Embryonic facial prominence (tissue), 1 donor: ENCODE results near the gene C1GALT1C1L.
"Not testable (repeated sequence)": the region's sequence is repeated elsewhere in the genome, so short reads cannot be mapped to it uniquely, and the experiment has no call there.

Experiments
- DNase-seq: peaks from one replicate; pipeline ENCODE4 v3.0.0-alpha.2; 2016; ENCODE audit errors: extremely low spot score

The C1GALT1C1L gene

DNA sequence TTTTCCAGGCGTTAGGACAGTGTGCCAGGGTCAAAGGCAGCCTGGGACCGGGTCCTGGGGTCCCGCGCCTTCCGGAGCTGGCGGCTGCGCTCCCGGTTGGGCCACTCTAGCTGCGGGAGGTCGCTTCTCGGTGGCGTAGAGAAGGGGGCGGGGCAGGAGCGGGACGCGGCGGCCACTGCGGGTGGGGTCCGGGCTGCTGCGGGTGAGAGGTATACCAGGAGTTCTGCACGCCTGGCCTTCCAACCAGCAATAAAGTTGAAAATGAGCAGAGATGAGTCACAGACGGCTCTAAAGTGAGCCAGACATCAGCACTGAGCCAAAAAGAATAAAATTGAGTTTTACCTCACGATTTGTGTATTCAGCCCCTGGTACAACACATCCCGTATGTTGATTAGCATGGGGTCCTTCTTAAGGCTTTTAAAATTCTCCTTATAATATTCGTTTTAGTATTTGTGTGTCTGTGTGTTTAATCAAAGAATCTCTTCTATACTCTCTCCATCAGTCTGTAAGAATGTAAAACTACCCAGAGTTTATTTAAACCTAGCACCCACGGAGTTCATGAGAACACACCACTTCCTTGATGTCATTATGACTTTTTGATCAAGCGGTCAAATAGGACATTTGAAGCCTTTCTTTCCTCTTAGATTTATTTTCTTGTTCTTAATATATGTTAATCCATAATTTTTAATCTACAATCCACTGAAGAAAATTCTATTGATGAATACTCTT lies at the start of gene C1GALT1C1L:
TSS of gene C1GALT1C1L (minus strand) at position 108 of the 729 bp plus-strand sequence. CDS start at position 1, 107 bp downstream.
- no peak for DNase-seq

DNA sequence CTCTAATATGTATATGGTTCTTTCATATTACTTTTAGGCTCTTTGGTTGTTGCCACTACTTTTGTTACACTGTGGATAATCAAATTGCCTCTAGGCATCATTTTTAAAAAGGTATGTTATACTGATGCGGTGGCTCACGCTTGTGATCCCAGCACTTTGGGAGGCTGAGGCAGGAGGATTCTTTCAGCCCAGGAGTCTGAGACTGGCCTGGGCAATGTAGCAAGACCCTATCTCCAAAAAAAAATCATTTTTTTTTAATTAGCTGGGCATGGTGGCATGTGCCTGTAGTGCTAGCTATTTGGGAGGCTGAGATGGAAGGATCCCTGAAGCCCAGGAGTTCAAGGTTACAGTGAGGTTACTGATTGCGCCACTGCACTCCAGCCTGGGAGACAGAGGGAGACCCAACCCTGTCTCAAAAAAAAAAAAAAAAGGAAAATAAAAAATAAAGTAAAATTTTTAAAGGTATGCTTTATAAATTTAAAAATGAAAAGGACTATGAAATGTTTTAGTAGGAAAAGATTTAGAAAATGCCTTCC lies 49.5 kb upstream of the C1GALT1C1L start:
- DNase-seq, result no peak

DNA sequence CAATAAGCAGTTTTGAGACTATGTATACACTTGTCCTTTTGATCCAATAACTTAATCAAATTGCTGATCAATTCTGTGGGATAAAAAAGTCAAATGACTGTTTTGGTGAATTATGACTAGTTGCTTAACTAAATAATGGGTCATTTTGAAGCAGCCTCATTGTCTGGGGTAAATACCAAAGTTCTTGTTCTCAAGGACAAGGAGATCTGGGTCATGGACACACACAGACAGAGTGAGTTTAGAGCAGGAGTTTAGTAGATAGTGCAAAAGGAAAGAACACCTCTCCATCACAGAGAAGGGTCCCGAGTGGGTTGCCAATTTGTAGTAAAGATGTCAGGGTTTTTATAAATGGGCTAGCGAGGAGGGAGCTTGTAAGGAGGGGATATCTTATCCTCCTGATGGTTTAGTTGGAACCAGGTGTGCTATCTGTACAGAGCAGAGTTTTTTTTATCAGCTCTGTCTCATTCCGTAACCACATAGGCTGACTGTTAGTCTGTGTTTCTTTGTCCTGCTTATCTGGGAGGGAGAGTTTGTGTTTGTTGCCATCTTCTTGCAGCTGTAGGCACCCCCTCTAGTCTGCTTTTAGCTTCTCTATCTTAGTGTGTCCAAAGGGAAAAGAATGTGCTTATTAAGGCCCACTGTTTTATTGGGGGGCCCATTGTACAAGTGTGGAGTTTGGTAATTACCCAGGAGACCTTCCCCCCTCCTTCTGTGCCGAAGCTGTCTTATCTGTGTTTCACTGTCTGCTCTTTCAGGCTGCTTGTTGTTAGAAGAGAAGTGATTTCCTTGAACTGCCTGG lies 48.7 kb upstream of the C1GALT1C1L start:
- no peak for DNase-seq

DNA sequence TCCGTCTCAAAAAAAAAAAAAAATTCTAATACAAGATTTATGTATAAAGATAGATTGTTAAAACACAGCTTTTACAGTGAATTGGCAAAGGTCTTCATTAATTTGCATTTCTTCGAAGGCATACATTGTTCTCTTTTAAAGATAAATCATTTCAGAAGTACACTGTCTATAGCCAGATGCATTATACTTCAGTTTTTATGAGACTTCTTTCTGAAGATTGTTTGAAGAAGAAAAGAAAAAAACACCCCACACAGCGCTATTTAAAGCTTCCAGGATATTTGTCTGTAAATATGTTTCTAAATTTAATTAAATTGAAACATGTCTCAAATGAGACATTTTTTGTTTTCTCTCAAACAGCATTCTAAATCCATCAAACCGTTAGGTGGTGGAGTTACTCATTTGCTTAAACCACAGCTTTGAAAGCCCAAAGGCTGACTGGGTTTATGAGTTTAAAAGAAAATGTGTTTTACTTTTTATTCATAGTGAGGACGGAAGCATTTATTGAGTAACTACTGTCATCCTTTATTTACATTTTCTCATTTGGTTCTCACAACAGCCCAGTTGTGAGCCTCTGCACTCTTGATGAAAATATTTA lies 42.4 kb upstream of the C1GALT1C1L start:
- no peak for DNase-seq

DNA sequence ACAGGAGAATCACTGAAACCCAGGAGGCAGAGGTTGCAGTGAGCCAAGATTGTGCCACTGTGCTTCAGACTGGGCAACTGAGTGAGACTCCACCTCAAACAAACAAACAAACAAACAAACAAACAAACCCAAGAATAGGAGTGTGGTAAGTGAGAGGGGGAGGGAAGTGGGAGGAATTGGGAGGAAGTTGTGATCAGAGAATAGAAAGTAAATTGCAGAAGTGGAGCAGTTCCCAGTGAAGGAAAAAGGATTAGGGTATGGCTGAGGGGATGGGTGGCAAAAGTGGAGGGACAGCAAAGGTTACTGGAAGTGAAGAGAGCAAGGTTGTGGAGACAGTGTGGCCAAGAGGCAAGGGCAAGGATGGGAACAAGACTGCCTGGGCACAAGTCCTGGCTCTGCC lies 41.1 kb upstream of the C1GALT1C1L start:
- no peak for DNase-seq

DNA sequence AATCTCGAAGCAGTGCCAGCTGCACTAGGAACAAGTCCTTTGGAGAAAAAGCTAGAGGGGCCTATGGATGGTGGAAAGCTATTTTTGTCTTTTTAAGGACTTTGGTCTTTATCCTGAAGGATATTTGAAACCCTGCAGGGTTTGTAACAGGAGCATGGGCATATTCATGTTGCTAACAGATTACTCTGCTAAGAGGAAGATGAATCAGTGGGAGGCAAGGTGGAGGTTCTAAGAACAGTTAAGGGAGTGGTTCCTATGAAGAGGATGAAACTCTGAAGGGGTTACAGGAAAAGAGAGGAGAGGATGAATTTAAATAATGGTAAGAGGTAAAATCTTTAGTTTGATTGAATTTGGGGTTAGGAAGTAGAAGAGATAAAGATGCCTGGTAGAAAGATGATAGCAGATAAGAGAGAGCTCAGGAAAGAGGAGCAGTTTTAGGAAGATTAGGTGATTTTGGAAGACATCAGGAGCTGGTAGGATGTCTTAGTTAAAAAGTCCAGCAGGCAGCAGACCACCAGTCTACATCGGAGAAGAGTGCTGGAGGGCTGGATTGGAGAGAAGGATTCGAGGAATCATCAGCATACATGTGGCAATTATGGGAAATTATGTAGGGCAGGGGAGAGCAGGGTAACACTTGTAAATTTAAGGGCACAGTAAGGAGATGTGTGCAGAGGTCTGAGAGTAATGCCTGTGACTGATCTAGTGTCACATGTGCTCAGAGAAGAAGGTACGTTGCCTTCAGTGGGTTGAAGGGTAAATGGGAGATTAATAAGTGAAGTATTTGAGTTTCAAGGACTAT lies 39.3 kb upstream of the C1GALT1C1L start:
- no peak for DNase-seq

DNA sequence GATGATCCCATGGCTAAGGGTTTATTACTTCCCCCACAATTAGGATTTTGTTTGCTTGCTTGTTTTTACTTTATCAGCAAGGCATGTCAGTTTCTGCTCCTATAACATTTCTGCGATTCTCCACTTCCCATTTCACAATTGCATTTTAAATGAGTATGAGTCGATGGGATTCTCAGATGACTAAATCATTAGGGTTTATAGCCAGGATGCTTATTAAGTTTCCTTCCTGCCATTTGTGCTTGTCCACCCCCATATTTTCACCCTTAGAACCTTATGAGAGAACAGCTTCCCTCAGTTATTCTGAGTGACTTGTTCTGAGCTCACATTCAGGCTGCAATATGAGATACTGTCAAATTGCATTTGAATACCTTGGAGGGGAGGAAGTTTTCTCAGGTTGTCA lies 37.9 kb upstream of the C1GALT1C1L start:
- no peak for DNase-seq

DNA sequence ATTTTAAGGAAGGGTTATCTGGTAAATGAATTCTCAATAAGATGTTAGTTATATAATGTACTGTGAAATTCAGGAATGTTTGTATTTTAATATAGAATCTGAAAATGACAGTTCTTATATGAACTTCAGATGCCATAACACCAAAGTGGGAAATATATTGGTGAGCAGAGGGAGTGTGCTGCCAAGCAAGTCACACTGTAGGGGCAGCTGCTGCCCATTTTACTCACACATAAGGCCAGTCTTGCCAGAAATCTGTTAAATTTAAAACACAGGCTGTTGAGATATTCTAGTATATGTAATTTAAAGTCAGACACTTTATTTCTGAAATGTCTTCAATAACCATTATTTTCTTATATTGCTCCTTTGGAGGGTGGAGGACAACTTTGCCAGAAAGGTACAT lies 34.6 kb upstream of the C1GALT1C1L start:
- DNase-seq, result no peak

DNA sequence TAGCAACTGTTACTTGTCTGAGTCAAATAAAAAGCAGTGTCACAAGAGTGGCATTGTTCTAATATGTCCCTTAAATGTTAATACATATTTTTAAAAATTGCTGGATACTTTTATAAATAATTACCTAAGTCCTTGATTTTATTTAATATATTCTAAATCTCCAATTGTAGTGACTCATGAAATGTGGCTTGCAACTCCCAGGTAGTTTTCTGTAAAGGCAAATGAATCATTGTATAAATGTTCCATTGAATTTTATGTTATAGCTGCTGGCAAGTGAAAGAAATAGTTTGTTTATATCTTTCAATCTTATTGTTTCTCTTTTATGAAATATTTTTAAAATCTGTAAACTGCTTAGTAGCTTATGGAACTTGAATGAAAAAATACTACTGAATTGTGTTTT lies 32.7 kb upstream of the C1GALT1C1L start:
- no peak for DNase-seq

DNA sequence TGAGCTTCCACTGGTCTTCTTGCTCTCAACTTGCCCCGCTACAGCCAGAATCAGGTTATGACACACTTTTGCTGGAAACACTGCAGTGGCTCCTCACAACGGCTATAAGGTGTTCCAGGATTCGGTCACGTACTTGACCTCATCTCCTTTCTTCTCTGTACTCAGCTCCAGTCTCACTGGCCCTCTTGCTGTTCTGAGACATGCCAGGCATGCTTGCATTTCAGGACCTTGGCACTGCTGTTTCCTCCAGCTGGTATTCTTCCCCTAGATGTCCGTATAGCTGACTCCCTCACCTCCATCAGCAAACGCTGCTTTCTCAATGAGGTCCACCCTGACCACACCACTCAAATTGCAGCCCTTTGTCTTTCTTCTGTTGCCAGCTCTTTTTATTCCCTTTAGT lies 31.9 kb upstream of the C1GALT1C1L start:
- no peak for DNase-seq

DNA sequence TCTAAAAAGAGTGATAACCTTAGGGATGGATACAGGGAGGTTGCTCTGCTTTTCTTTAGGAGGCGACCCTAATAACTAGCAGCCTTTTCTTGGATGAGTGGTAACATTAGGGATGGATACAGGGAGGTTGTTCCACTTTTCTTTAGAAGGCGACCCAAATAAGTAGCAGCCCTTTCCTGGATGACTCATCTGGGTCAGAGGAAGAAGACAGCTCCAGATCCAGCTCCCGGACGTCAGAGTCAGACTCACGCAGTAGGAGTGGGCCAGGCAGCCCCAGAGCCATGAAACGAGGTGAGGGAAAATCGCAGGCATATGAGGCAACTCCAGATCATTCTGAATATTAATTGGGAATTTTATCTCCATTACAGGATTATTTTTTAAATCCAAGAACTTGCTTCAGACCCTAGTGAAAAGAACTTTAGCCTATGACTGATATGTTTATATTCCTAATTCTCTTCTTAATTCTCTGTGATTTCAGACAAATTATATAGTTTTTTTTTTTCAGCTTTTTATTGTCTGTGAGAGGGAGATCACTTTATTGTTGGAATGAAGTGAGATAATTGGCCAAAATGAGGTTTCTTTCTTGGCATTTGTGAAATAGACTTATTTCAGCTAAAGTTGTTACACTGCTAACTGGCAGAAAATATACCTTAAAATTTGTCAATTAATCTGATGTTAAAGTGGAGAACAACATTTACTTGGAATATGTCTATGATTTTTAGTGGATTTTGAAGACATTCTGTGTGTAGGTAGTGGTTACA lies 31.2 kb upstream of the C1GALT1C1L start:
- no peak for DNase-seq

DNA sequence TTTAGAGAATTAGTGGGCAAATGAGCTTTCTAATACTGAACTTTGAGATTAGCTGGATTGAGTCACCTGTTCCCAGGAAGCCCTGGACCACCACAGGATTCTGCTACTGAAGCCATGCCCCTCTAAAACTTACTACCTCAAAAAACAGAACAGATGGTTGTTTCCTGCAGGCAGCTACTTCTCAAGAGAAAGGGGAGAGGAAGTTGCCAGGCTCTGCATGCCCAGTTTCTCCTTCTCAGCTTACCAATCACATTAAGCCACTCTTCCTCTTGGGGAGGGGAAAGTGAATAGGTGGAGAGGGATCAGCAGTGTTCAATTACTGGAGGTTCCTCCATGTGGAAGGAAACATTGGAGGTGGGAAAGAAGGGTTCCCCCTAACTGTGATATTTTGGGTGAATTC lies 24.9 kb upstream of the C1GALT1C1L start:
- DNase-seq, result no peak

DNA sequence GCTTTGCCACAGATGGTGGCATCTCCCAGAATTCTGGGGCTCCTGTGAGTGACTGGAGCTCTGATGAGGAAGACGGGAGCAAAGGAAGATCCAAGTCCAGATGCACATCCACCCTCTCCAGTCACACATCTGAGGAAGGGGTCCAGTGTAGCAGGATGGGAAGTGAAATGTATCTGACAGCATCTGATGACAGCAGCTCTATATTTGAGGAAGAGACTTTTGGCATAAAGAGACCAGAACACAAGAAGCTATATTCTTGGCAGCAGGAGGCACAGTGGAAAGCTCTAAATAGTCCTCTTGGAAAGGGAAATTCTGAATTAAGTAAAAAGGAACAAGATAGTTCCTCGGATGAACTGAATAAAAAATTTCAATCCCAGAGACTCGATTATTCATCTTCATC lies 23.5 kb upstream of the C1GALT1C1L start:
- DNase-seq, result no peak

DNA sequence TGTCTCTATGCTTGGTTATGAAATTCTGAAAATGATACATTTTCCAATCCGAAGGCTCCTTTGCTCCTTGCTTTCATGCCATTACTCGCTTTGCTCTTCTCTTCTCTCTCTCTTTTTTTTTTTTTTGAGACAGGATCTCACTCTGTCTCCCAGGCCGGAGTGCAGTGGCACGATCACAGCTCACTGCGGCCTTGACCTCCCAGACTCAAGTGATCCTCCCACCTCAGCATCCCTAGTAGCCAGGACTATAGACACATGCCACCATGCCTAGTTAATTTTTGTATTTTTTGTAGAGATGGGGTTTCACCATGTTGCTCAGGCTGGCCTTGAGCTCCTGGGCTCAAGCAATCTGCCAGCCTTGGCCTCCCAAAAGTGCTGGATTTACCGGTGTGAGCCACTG lies 21.9 kb upstream of the C1GALT1C1L start:
- not testable (repeated sequence) for DNase-seq

DNA sequence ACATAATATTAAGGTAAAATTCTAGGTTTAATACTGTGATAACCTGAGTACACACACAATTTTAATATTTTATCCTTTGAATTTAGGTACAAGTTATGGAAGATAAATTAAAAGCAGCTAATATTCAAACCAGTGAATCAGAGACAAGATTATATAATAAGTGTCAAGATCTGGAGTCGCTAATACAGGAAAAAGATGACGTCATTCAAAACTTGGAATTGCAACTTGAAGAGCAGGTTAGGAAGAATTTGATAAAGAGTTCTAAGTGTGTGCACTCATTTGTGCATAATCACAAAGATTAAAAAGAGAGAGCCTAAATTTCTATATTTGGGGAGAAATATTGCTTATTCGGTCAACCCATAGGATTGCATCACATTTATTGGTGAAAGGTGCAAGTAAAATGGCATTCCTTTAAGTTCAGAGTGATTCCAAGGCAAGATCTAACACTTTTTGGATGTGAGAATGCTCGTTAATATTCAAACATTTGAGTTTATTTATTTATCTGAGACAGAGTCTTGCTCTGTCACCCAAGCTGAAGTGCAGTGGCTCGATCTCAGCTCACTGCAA lies 16.3 kb upstream of the C1GALT1C1L start:
- DNase-seq, result no peak

DNA sequence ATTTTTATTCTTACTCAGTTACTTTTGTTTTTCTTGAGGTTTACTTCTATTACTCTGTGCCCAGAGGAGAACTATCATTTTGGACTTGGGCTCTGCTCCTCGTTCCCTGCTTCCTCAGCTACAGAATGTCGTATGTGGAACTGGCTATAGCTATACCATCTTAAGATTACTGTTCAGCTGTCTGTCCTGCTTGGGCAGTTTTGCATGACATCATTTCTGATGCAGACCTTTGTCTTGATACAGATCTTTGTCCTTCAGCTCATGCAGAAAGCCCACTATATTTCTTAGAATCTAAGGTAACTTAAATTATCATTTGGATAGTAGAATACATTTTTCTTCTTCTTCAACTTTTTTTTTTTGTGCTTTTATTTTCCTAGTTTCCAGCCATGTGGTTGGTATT lies 13.8 kb upstream of the C1GALT1C1L start:
- DNase-seq, result no peak

DNA sequence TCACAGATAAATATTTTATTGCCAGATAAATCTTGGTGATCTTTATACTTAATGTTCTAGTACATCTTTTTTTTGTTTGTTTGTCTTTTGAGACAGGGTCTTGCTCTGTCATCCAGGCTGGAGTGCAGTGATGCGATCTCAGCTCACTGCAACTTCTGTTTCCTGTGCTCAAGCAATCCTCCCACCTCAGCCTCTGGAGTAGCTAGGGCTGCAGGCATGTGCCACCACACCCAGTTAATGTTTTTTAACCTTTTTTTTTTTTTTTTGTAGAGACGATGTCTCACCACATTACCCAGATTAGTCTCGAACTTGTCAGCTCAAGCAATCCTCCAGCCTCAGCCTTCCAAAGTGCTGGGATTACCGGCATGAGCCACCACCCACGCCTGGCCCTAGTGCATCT lies 9.1 kb upstream of the C1GALT1C1L start:
- no peak for DNase-seq

DNA sequence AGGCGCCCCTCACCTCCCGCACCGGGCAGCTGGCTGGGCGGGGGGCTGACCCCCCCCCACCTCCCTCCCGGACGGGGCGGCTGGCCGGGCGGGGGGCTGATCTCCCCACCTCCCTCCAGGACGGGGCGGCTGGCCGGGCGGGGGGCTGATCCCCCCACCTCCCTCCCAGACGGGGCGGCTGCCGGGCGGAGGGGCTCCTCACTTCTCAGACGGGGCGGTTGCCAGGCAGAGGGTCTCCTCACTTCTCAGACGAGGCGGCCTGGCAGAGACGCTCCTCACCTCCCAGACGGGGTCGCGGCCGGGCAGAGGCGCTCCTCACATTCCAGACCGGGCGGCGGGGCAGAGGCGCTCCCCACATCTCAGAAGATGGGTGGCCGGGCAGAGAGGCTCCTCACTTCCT lies 1.6 kb upstream of the C1GALT1C1L start:
- not testable (repeated sequence) for DNase-seq

DNA sequence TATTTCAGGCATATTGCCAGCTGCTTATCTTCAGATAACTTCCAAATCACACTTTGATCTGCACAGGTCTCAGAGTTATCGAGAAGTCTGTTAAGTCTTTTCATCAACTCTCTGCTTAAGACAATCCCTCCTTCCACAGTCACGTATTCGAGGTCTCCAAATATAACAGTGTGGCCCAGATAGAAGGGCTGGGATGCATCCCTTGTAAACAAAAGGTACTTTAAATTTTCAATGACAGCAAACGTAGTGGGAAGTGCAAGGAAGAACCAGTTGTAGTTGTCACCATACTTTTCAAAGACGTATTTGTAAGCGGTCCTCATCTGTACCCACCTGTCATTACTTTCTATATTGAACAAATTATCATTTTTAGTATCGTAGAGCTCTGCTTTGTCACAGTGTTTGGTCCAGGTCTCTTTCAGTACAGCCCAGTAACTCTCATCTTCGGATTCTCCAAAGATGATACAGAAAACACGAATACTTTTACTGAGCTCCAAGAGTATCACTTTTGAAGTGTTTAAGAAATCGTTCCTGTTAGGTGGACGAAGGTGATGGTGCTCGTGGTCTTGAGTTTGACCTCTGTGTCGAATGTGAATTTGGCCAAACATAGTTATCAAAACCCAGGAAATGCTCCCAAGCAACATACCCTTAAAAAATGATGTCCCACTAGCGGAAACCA lies 445 bp downstream of the C1GALT1C1L start:
- no peak for DNase-seq

DNA sequence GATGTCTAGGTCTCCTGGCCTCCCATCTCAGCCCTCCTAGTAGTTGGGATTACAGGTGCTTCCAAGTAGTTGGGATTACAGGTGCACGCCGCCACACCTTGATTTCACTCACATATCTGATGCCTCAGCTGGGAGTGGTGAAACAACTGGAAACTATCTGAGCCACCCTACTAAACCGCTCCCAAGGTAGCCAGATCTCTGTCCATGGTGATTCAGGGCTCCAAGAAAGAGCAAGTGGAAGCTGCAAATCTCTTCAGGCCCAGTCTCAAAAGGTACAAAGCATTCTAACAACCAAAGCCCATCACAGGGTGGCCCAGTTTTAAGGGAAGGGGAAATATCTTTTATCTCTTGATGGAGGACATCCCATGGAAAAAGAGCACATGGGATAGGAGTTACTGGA lies 19.0 kb downstream of the C1GALT1C1L start:
- no peak for DNase-seq
